ENCODE measurements around the gene IFRD1. TPM values are rescaled to one million over a fixed set of nuclear protein-coding genes. Genes with fewer than 3 reads are reported as not detected.

Gene IFRD1
- total RNA-seq, 2 donors from 2014 or later, result 67.0 to 99.6 TPM

DNA sequence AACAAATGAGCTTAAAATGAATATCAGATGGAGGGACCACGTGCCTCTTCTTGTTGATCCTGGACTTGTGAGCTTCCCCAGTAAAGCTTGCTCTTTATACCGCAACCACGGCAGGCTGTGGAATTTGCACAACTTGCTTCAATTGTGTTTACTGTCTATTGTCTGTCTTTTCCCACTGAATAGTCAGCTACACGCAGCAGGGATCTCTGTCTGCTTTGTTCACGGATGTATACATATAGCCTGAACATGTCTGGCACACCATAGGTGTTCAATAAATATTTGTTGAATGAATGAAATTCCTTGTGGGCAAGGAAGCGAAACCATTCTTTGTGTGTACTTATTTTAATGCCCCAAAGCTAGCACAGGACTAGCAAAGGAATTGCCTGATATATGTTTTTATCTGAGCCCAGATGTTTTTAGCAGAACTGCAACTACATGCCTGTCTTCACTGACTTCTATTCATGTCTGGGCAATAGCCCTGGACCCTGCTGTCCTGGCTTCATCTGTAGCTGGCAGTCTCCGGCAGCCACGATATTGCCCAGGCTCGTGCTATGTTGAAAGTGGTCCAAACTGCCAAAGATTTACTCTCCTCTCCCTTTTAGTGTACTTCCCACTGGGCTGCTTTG, 29.9 kb upstream of the IFRD1 start:
- no peak for ATAC-seq (ENCODE audit: insufficient number of reproducible peaks, low FRiP score, low read depth)
- TF ChIP-seq, protein P1, sequence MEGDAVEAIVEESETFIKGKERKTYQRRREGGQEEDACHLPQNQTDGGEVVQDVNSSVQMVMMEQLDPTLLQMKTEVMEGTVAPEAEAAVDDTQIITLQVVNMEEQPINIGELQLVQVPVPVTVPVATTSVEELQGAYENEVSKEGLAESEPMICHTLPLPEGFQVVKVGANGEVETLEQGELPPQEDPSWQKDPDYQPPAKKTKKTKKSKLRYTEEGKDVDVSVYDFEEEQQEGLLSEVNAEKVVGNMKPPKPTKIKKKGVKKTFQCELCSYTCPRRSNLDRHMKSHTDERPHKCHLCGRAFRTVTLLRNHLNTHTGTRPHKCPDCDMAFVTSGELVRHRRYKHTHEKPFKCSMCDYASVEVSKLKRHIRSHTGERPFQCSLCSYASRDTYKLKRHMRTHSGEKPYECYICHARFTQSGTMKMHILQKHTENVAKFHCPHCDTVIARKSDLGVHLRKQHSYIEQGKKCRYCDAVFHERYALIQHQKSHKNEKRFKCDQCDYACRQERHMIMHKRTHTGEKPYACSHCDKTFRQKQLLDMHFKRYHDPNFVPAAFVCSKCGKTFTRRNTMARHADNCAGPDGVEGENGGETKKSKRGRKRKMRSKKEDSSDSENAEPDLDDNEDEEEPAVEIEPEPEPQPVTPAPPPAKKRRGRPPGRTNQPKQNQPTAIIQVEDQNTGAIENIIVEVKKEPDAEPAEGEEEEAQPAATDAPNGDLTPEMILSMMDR (IDR thresholded peaks at IDR 0.05), result no peak
- DNase-seq (ENCODE audit: low spot score), result no peak
- Histone ChIP-seq H3K27me3 (replicated peaks; ENCODE audit: insufficient read depth) (no peaks in the 10 kb centered on the region), H3K4me1 (ENCODE audit: control insufficient read depth in 1 of 2, low read depth in 2 of 2) (peaks cover 15 to 17% of the 10 kb centered on the region in 2 donors), H3K9me3 (no peaks in the 10 kb centered on the region), H3K36me3 (no peaks in the 10 kb centered on the region), H3K27ac (no peak overlapping the region), H3K4me3 (peak overlapping the region; percentile 37)

GRCh38 chr7:112421666-112422486, 28.4 kb upstream of the IFRD1 start:
- Histone ChIP-seq H3K4me3 (no peak overlapping the region), H3K36me3 (no peaks in the 10 kb centered on the region), H3K4me1 (ENCODE audit: control insufficient read depth in 1 of 2, low read depth in 2 of 2) (peaks cover 15 to 17% of the 10 kb centered on the region in 2 donors), H3K27me3 (replicated peaks; ENCODE audit: insufficient read depth) (no peaks in the 10 kb centered on the region), H3K27ac (no peak overlapping the region), H3K9me3 (no peaks in the 10 kb centered on the region)
- TF ChIP-seq, protein P1 (IDR thresholded peaks at IDR 0.05), result no peak
- ATAC-seq (ENCODE audit: insufficient number of reproducible peaks, low FRiP score, low read depth), result no peak
- DNase-seq (ENCODE audit: low spot score), result no peak

DNA sequence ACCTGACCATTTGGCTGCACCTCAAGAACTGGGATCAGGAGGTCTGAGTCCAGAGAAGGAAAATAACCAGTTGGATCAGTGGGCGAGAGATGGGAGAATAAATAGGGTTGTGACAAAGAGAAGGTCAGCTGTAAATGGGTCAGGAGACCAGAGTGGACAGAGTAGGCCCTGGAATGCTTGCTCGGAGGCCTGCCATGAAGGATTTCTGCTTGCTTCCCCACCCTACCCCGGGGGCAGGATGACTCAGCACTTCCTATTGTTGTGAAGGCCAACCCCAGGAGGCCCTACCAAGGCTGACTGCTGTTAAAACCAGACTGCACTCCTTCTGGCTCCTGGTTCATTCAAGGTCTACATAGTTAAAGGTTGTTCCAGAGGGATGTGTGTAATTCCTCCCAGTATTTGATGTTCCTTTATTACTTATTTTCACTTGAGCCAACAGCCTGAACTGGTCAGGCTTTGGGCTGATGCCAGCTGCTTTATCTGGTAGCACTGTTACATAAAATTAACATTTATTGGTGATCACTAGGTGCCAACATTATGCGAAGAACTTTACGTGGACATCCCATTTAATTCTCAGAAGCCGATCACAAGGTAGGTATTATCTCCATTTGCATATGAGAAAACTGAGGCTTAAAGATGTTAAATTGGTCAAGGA, 27.3 kb upstream of the IFRD1 start:
- H3K27ac ChIP-seq, result peak overlapping the region in 1 of 2 donors; percentile 44
- H3K4me3 ChIP-seq, result no peak overlapping the region
- H3K36me3 ChIP-seq, result no peaks in the 10 kb centered on the region
- peaks cover 15 to 17% of the 10 kb centered on the region in 2 donors for H3K4me1 ChIP-seq (ENCODE audit: control insufficient read depth in 1 of 2, low read depth in 2 of 2)
- no peaks in the 10 kb centered on the region for H3K27me3 ChIP-seq (replicated peaks; ENCODE audit: insufficient read depth)
- H3K9me3 ChIP-seq, result no peaks in the 10 kb centered on the region
- ATAC-seq (ENCODE audit: insufficient number of reproducible peaks, low FRiP score, low read depth) (peak; percentile 59), DNase-seq (ENCODE audit: low spot score) (peak; percentile 61)
- TF ChIP-seq, protein P1 (IDR thresholded peaks at IDR 0.05), result no peak

DNA sequence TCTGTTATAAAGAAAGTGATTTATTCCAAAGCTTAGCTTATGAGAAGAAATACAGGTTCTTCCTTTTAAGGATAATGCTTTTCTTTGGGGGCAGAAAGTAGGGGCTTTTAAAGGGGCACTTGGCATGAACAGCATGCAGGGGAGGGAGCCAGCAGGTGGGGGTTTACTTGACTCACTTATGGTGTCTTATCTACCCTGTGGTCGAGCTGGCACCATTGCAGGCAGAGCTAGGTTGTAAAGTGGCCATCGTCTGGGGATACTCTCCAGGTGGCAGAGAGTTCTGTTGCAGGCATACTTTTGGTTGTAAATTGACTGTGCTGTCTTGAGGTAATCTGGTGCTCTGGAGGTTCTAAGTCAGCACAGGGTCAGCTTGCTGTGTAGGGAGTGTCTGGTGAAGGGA, 26.3 kb upstream of the IFRD1 start:
- H3K4me1 ChIP-seq (ENCODE audit: control insufficient read depth in 1 of 2, low read depth in 2 of 2), result peaks cover 15 to 17% of the 10 kb centered on the region in 2 donors
- no peaks in the 10 kb centered on the region for H3K36me3 ChIP-seq
- DNase-seq (ENCODE audit: low spot score) (no peak), ATAC-seq (ENCODE audit: insufficient number of reproducible peaks, low FRiP score, low read depth) (no peak)
- no peak overlapping the region for H3K4me3 ChIP-seq
- no peaks in the 10 kb centered on the region for H3K9me3 ChIP-seq
- H3K27me3 ChIP-seq (replicated peaks; ENCODE audit: insufficient read depth), result no peaks in the 10 kb centered on the region
- TF ChIP-seq, protein P1 (IDR thresholded peaks at IDR 0.05), result no peak
- H3K27ac ChIP-seq, result no peak overlapping the region

GRCh38 chr7:112427984-112428383, 22.3 kb upstream of the IFRD1 start:
- TF ChIP-seq, protein P1 (IDR thresholded peaks at IDR 0.05), result no peak
- H3K4me1 ChIP-seq (ENCODE audit: control insufficient read depth in 1 of 2, low read depth in 2 of 2), result peaks cover 5% of the 10 kb centered on the region in 2 donors
- ATAC-seq (ENCODE audit: insufficient number of reproducible peaks, low FRiP score, low read depth) (no peak), DNase-seq (ENCODE audit: low spot score) (no peak)
- no peak overlapping the region for H3K4me3 ChIP-seq
- H3K27ac ChIP-seq, result no peak overlapping the region
- no peaks in the 10 kb centered on the region for H3K27me3 ChIP-seq (replicated peaks; ENCODE audit: insufficient read depth)
- no peaks in the 10 kb centered on the region for H3K36me3 ChIP-seq
- H3K9me3 ChIP-seq, result no peaks in the 10 kb centered on the region
